Tibial nerve (tissue), 4 donors: ENCODE measurements around the gene ZCCHC7. TPM values are rescaled to one million over a fixed set of nuclear protein-coding genes. Genes with fewer than 3 reads are reported as not detected.

Experiments used
- DNase-seq, 2 donors: peaks; one replicate each; pipeline ENCODE4 v3.0.0-alpha.2; 2019; ENCODE audit warnings: low spot score in 2 of 2
- H3K27ac ChIP-seq, 4 donors: fragments of 200-600 bp; sonication (generic) in 3 of 4; one replicate each; pipeline ENCODE4 v1.5.1; 2017 to 2019; ENCODE audit warnings: mild to moderate bottlenecking in 1 of 4
- H3K27me3 ChIP-seq, 2 donors: fragments of 200-600 bp; sonication (generic) in 1 of 2; one replicate each; pipeline versions ENCODE4 v1.5.1 to v1.6.0; 2017 to 2019
- H3K36me3 ChIP-seq, 3 donors: fragments of 200-600 bp; sonication (generic); one replicate each; pipeline ENCODE4 v1.5.1; 2018 to 2019
- H3K4me1 ChIP-seq, 4 donors: fragments of 200-600 bp; sonication (generic) in 3 of 4; one replicate each; pipeline ENCODE4 v1.5.1; 2017 to 2019
- H3K4me3 ChIP-seq, 4 donors: fragments of 200-600 bp; sonication (generic) in 3 of 4; one replicate each; pipeline ENCODE4 v1.5.1; 2017 to 2019; ENCODE audit warnings: mild to moderate bottlenecking in 1 of 4, moderate library complexity in 1 of 4
- H3K9me3 ChIP-seq, 4 donors: fragments of 200-600 bp; sonication (generic) in 3 of 4; one replicate each; pipeline ENCODE4 v1.5.1; 2017 to 2019
- CTCF ChIP-seq, 5 experiments: fragments of 200-600 bp in 3 of 5; fragments of 450-650 bp in 2 of 5; sonication (generic) in 3 of 5; IDR thresholded peaks; one replicate each; pipeline ENCODE4 v1.5.1; 2016 to 2019; ENCODE audit warnings: antibody characterized with exemption in 5 of 5, mild to moderate bottlenecking in 3 of 5, moderate library complexity in 2 of 5
- EP300 ChIP-seq, 2 donors: sonication (generic); formaldehyde crosslinking; IDR thresholded peaks; one replicate each; pipeline ENCODE4 v1.6.1; 2017; ENCODE audit warnings: antibody characterized with exemption in 2 of 2, mild to moderate bottlenecking in 1 of 2
- POLR2A ChIP-seq, 2 donors: fragments of 450-650 bp; IDR thresholded peaks; one replicate each; pipeline ENCODE4 v1.6.1; 2017; ENCODE audit warnings: antibody characterized with exemption in 2 of 2, mild to moderate bottlenecking in 2 of 2, moderate library complexity in 2 of 2
- WGBS, 2 donors: methylation state at CpG; one replicate each; pipeline ENCODE4 v1.1.5; 2018; 5-methylcytosine and 5-hydroxymethylcytosine counted together
- total RNA-seq, 4 donors: library from RNA; depleted of rRNA; stranded (reverse); fragments of >200 nt; gene quantifications; one replicate each; pipeline ENCODE4 v1.1.0, GENCODE V29; 2016

The ZCCHC7 gene
- total RNA-seq, 4 donors from 2014 or later = 11.8 to 24.7 (median 18.3) TPM

- DNase-seq = no peak
- Histone ChIP-seq H3K4me1 (no peaks in the 10 kb centered on the region), H3K27me3 (no peaks in the 10 kb centered on the region), H3K27ac (no peak overlapping the region), H3K9me3 (no peaks in the 10 kb centered on the region), H3K4me3 (no peak overlapping the region), H3K36me3 (no peaks in the 10 kb centered on the region)
- TF ChIP-seq EP300 (IDR thresholded peaks at IDR 0.05) (no peak), CTCF (IDR thresholded peaks at IDR 0.05) (no peak), POLR2A (IDR thresholded peaks at IDR 0.05) (no peak)
- WGBS, 2 donors = 100% methylated on average over 1 of the region's 1 CpG
These were observed 223.3 kb downstream of the ZCCHC7 start for GRCh38 chr9:37343724-37344123.

GRCh38 chr9:37345038-37345437 is 224.7 kb downstream of the ZCCHC7 start:
- TF ChIP-seq EP300 (IDR thresholded peaks at IDR 0.05) (no peak), CTCF (IDR thresholded peaks at IDR 0.05) (no peak), POLR2A (IDR thresholded peaks at IDR 0.05) (no peak)
- WGBS, 2 donors = 94 to 95% methylated on average over 3 of the region's 3 CpGs
- no peaks in the 10 kb centered on the region for H3K27me3 ChIP-seq

GRCh38 chr9:37348917-37349316 is 228.5 kb downstream of the ZCCHC7 start:
- H3K4me1 ChIP-seq = no peaks in the 10 kb centered on the region
- H3K36me3 ChIP-seq = peaks cover 0 to 23% (median 0%) of the 10 kb centered on the region in 3 donors
- DNase-seq = no peak
- no peaks in the 10 kb centered on the region for H3K27me3 ChIP-seq
- TF ChIP-seq POLR2A (IDR thresholded peaks at IDR 0.05) (no peak), EP300 (IDR thresholded peaks at IDR 0.05) (no peak), CTCF (IDR thresholded peaks at IDR 0.05) (no peak)
- H3K27ac ChIP-seq = no peak overlapping the region
- H3K4me3 ChIP-seq = no peak overlapping the region
- no peaks in the 10 kb centered on the region for H3K9me3 ChIP-seq
- 55 to 63% methylated on average over 3 of the region's 3 CpGs for WGBS, 2 donors

More at GRCh38 chr9:37345038-37345437, 224.7 kb downstream of the ZCCHC7 start:
- H3K27ac ChIP-seq = no peak overlapping the region
- H3K4me1 ChIP-seq = no peaks in the 10 kb centered on the region
- H3K9me3 ChIP-seq = no peaks in the 10 kb centered on the region
- H3K36me3 ChIP-seq = peaks cover 0 to 2% (median 0%) of the 10 kb centered on the region in 3 donors
- no peak overlapping the region for H3K4me3 ChIP-seq
- no peak for DNase-seq

- no peak for TF ChIP-seq EP300 (IDR thresholded peaks at IDR 0.05)
- TF ChIP-seq CTCF (IDR thresholded peaks at IDR 0.05) = no peak
- no peak for TF ChIP-seq POLR2A (IDR thresholded peaks at IDR 0.05)
- Histone ChIP-seq H3K4me1 (no peaks in the 10 kb centered on the region), H3K9me3 (no peaks in the 10 kb centered on the region), H3K27me3 (no peaks in the 10 kb centered on the region), H3K4me3 (no peak overlapping the region), H3K36me3 (peaks cover 0 to 37% (median 0%) of the 10 kb centered on the region in 3 donors), H3K27ac (no peak overlapping the region)
- WGBS, 2 donors = 90 to 93% methylated on average over 2 of the region's 2 CpGs
- DNase-seq = no peak
These were observed 230.3 kb downstream of the ZCCHC7 start for GRCh38 chr9:37350486-37351190.

- H3K27me3 ChIP-seq = no peaks in the 10 kb centered on the region
- 96 to 98% methylated on average over 2 of the region's 2 CpGs for WGBS, 2 donors
- H3K4me3 ChIP-seq = no peak overlapping the region
- DNase-seq = no peak
- no peaks in the 10 kb centered on the region for H3K4me1 ChIP-seq
- no peaks in the 10 kb centered on the region for H3K9me3 ChIP-seq
- TF ChIP-seq POLR2A (IDR thresholded peaks at IDR 0.05) = no peak
- TF ChIP-seq EP300 (IDR thresholded peaks at IDR 0.05) = no peak
- TF ChIP-seq CTCF (IDR thresholded peaks at IDR 0.05) = no peak
- H3K27ac ChIP-seq = no peak overlapping the region
- peaks cover 0 to 57% (median 0%) of the 10 kb centered on the region in 3 donors for H3K36me3 ChIP-seq
These were observed 233.4 kb downstream of the ZCCHC7 start for GRCh38 chr9:37353791-37354190.
